ENCODE results near the gene ITGB2.

DNA sequence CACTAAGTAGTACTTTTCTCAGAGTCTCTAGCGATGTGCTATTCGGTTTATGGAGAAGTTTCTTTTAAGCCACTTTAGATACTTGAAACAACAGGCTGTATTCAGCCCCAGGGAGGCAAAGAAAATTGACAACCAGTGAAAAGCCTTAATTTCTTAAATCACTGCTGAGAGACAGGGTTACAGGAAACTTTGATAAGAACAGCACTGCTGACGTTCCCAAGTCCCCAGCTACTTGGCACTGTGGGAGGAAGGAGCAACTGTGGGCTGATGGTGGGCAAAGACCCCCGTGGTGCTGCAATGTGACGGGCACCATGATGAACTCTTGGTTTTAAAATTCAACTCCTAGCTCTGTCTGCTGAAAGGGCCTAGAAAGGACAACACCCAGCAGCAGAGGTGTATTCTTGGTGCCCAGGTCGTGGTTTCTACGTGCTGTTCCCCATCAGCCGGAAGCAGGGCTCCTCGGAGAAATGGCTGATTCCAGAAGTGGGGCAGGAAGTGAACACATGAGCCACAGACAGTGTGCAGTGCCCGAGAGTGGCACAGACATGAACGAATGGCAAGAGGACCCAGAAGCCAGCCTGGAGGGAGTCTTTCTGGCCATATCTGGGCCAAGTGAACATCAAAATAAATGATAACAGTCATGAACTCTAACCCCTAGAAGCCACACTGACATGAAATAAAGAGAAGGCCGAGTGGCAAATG is 52.5 kb downstream of the ITGB2 start:
- TF ChIP-seq, protein P1, sequence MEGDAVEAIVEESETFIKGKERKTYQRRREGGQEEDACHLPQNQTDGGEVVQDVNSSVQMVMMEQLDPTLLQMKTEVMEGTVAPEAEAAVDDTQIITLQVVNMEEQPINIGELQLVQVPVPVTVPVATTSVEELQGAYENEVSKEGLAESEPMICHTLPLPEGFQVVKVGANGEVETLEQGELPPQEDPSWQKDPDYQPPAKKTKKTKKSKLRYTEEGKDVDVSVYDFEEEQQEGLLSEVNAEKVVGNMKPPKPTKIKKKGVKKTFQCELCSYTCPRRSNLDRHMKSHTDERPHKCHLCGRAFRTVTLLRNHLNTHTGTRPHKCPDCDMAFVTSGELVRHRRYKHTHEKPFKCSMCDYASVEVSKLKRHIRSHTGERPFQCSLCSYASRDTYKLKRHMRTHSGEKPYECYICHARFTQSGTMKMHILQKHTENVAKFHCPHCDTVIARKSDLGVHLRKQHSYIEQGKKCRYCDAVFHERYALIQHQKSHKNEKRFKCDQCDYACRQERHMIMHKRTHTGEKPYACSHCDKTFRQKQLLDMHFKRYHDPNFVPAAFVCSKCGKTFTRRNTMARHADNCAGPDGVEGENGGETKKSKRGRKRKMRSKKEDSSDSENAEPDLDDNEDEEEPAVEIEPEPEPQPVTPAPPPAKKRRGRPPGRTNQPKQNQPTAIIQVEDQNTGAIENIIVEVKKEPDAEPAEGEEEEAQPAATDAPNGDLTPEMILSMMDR (IDR thresholded peaks at IDR 0.05), result no peak
- TF ChIP-seq EP300 (IDR thresholded peaks at IDR 0.05; ENCODE audit: borderline replicate concordance in 1 of 2, low read depth in 1 of 2, low read length in 1 of 2) (no peak), RXRA (IDR thresholded peaks at IDR 0.05; ENCODE audit: borderline replicate concordance, low read depth) (no peak), REST (IDR thresholded peaks at IDR 0.05; ENCODE audit: low read depth, low read length) (no peak), RAD21 (IDR thresholded peaks at IDR 0.05; ENCODE audit: low read length) (no peak), RCOR1 (IDR thresholded peaks at IDR 0.05; ENCODE audit: low read length) (no peak), YY1 (IDR thresholded peaks at IDR 0.05; ENCODE audit: low read depth) (no peak), JUND (IDR thresholded peaks at IDR 0.05) (no peak), ZBTB33 (IDR thresholded peaks at IDR 0.05; ENCODE audit: borderline replicate concordance, low read depth) (no peak), TAF1 (IDR thresholded peaks at IDR 0.05; ENCODE audit: borderline replicate concordance, low read depth, low read length) (no peak), POLR2AphosphoS5 (IDR thresholded peaks at IDR 0.05; ENCODE audit: low read depth, low read length) (no peak), FOSL2 (IDR thresholded peaks at IDR 0.05; ENCODE audit: borderline replicate concordance, low read depth) (no peak)
- TF ChIP-seq, protein P2, sequence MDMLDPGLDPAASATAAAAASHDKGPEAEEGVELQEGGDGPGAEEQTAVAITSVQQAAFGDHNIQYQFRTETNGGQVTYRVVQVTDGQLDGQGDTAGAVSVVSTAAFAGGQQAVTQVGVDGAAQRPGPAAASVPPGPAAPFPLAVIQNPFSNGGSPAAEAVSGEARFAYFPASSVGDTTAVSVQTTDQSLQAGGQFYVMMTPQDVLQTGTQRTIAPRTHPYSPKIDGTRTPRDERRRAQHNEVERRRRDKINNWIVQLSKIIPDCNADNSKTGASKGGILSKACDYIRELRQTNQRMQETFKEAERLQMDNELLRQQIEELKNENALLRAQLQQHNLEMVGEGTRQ (IDR thresholded peaks at IDR 0.05; ENCODE audit: borderline replicate concordance, low read depth, low read length), result no peak
- TF ChIP-seq, protein P3, sequence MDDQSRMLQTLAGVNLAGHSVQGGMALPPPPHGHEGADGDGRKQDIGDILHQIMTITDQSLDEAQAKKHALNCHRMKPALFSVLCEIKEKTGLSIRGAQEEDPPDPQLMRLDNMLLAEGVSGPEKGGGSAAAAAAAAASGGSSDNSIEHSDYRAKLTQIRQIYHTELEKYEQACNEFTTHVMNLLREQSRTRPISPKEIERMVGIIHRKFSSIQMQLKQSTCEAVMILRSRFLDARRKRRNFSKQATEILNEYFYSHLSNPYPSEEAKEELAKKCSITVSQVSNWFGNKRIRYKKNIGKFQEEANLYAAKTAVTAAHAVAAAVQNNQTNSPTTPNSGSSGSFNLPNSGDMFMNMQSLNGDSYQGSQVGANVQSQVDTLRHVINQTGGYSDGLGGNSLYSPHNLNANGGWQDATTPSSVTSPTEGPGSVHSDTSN (IDR thresholded peaks at IDR 0.05), result no peak
